ENCODE results near the gene TFDP2.

Gene TFDP2

GRCh38 chr3:142053835-142054234, 95.5 kb downstream of the TFDP2 start:
- DNase-seq (ENCODE audit: low read depth), result peak; percentile 24
- H3K4me3 ChIP-seq (ENCODE audit: control insufficient read depth, low read depth, low read length), result no peak overlapping the region
- no peak for TF ChIP-seq CTCF (conservative IDR thresholded peaks at IDR 0.05; ENCODE audit: control insufficient read depth, insufficient read depth, low read depth, low read length)

GRCh38 chr3:142053244-142053643, 96.1 kb downstream of the TFDP2 start:
- no peak for TF ChIP-seq CTCF (conservative IDR thresholded peaks at IDR 0.05; ENCODE audit: control insufficient read depth, insufficient read depth, low read depth, low read length)
- peak; percentile 7 for DNase-seq (ENCODE audit: low read depth)
- H3K4me3 ChIP-seq (ENCODE audit: control insufficient read depth, low read depth, low read length), result no peak overlapping the region

GRCh38 chr3:142051351-142051750, 98.0 kb downstream of the TFDP2 start:
- no peak for TF ChIP-seq CTCF (conservative IDR thresholded peaks at IDR 0.05; ENCODE audit: control insufficient read depth, insufficient read depth, low read depth, low read length)
- no peak overlapping the region for H3K4me3 ChIP-seq (ENCODE audit: control insufficient read depth, low read depth, low read length)
- no peak for DNase-seq (ENCODE audit: low read depth)

- TF ChIP-seq CTCF (conservative IDR thresholded peaks at IDR 0.05; ENCODE audit: control insufficient read depth, insufficient read depth, low read depth, low read length), result no peak
- no peak overlapping the region for H3K4me3 ChIP-seq (ENCODE audit: control insufficient read depth, low read depth, low read length)
- DNase-seq (ENCODE audit: low read depth), result no peak
These were observed 102.3 kb downstream of the TFDP2 start for GRCh38 chr3:142047021-142047369.

- no peak for TF ChIP-seq CTCF (conservative IDR thresholded peaks at IDR 0.05; ENCODE audit: control insufficient read depth, insufficient read depth, low read depth, low read length)
- DNase-seq (ENCODE audit: low read depth), result no peak
- no peak overlapping the region for H3K4me3 ChIP-seq (ENCODE audit: control insufficient read depth, low read depth, low read length)
These were observed 102.9 kb downstream of the TFDP2 start for GRCh38 chr3:142046320-142047020.

GRCh38 chr3:142040941-142041491, 108.3 kb downstream of the TFDP2 start:
- no peak for TF ChIP-seq CTCF (conservative IDR thresholded peaks at IDR 0.05; ENCODE audit: control insufficient read depth, insufficient read depth, low read depth, low read length)
- no peak overlapping the region for H3K4me3 ChIP-seq (ENCODE audit: control insufficient read depth, low read depth, low read length)
- DNase-seq (ENCODE audit: low read depth), result peak; percentile 5
